H9 (cell line): Measurements from ENCODE around the gene FBN3. TPM values are rescaled to one million over a fixed set of nuclear protein-coding genes. Genes with fewer than 3 reads are reported as not detected.

ENCODE experiments used
- DNase-seq: peaks from one replicate; pipeline ENCODE4 v3.0.0-alpha.2; 2017
- H2AFZ ChIP-seq: one replicate; pipeline ENCODE4 v1.6.1; 2013; ENCODE audit warnings: mild to moderate bottlenecking, low read length, control low read depth, moderate library complexity
- H2AK5ac ChIP-seq: 2 replicates; pipeline ENCODE4 v1.6.1; 2013; ENCODE audit warnings: low read length, control low read depth, mixed read lengths; ENCODE audit not compliant: insufficient read length
- H2BK120ac ChIP-seq: one replicate; pipeline ENCODE4 v1.6.1; 2013; ENCODE audit warnings: low read depth, mild to moderate bottlenecking, low read length, control low read depth, inconsistent platforms; ENCODE audit not compliant: poor library complexity, severe bottlenecking
- H2BK12ac ChIP-seq: 2 replicates; pipeline ENCODE4 v1.6.1; 2013; ENCODE audit warnings: low read length, control low read depth, mixed read lengths, low read depth; ENCODE audit not compliant: insufficient read length
- H2BK15ac ChIP-seq: 2 replicates; pipeline ENCODE4 v1.6.1; 2013; ENCODE audit warnings: low read depth, low read length, control low read depth
- H2BK20ac ChIP-seq: one replicate; pipeline ENCODE4 v1.6.1; 2013; ENCODE audit warnings: low read depth, mild to moderate bottlenecking, low read length, control low read depth, inconsistent platforms; ENCODE audit not compliant: poor library complexity, severe bottlenecking
- H2BK5ac ChIP-seq: 2 replicates; pipeline ENCODE4 v1.6.1; 2013; ENCODE audit warnings: low read length, control low read depth, mixed read lengths; ENCODE audit not compliant: insufficient read length
- H3K14ac ChIP-seq: 2 replicates; pipeline ENCODE4 v1.6.1; 2013; ENCODE audit warnings: low read length, control low read depth; ENCODE audit not compliant: insufficient read depth
- H3K18ac ChIP-seq: 2 replicates; pipeline ENCODE4 v1.6.1; 2013; ENCODE audit warnings: low read depth, mild to moderate bottlenecking, mixed read lengths, low read length, control low read depth; ENCODE audit not compliant: insufficient read length
- H3K23ac ChIP-seq: 2 replicates; pipeline ENCODE4 v1.6.1; 2013; ENCODE audit warnings: low read length, control low read depth, mixed read lengths, low read depth; ENCODE audit not compliant: insufficient read length
- H3K23me2 ChIP-seq: 2 replicates; pipeline ENCODE4 v1.6.1; 2013; ENCODE audit warnings: low read depth, mild to moderate bottlenecking, mixed read lengths, low read length, control low read depth; ENCODE audit not compliant: insufficient read length, poor library complexity, severe bottlenecking
- H3K27ac ChIP-seq: 2 replicates; pipeline ENCODE4 v1.5.1; 2013; ENCODE audit warnings: low read length, control low read depth, mixed read lengths, low read depth; ENCODE audit not compliant: insufficient read length
- H3K27me3 ChIP-seq: 2 replicates; pipeline ENCODE4 v1.6.1; 2013; ENCODE audit warnings: low read length, control low read depth, inconsistent platforms; ENCODE audit not compliant: insufficient read depth
- H3K4ac ChIP-seq: 2 replicates; pipeline ENCODE4 v1.6.1; 2013; ENCODE audit warnings: low read depth, mild to moderate bottlenecking, control low read depth, inconsistent platforms, low read length, moderate library complexity
- H3K4me1 ChIP-seq: 2 replicates; pipeline ENCODE4 v1.6.1; 2013; ENCODE audit warnings: low read length, control low read depth, inconsistent platforms; ENCODE audit not compliant: insufficient read depth
- H3K4me2 ChIP-seq: 2 replicates; pipeline ENCODE4 v1.6.1; 2013; ENCODE audit warnings: low read length, control low read depth, mixed read lengths; ENCODE audit not compliant: insufficient read length, insufficient read depth
- H3K56ac ChIP-seq: 2 replicates; pipeline ENCODE4 v1.6.1; 2013; ENCODE audit warnings: low read depth, mild to moderate bottlenecking, mixed read lengths, low read length, control low read depth; ENCODE audit not compliant: insufficient read length
- H3K79me1 ChIP-seq: 2 replicates; pipeline ENCODE4 v1.6.1; 2013; ENCODE audit warnings: low read depth, mild to moderate bottlenecking, moderate library complexity, low read length, control low read depth, inconsistent platforms; ENCODE audit not compliant: insufficient read depth, poor library complexity, severe bottlenecking
- H3K79me2 ChIP-seq: 2 replicates; pipeline ENCODE4 v1.6.1; 2013; ENCODE audit warnings: low read length, control low read depth, inconsistent platforms; ENCODE audit not compliant: insufficient read depth
- H3K9ac ChIP-seq: 2 replicates; pipeline ENCODE4 v1.6.1; 2013; ENCODE audit warnings: low read length, control low read depth, mixed read lengths; ENCODE audit not compliant: insufficient read length; ENCODE audit errors: extremely low read depth
- H3K9me3 ChIP-seq: one replicate; pipeline ENCODE4 v1.6.1; 2013; ENCODE audit warnings: low read depth, low read length, inconsistent platforms; ENCODE audit not compliant: control insufficient read depth
- H3T11ph ChIP-seq: one replicate; pipeline ENCODE4 v1.6.1; 2013; ENCODE audit warnings: mild to moderate bottlenecking, low read length, control low read depth, inconsistent platforms
- H4K20me1 ChIP-seq: one replicate; pipeline ENCODE4 v1.6.1; 2013; ENCODE audit not compliant: control insufficient read depth, insufficient read length, insufficient read depth
- H4K5ac ChIP-seq: 2 replicates; pipeline ENCODE4 v1.6.1; 2013; ENCODE audit warnings: low read depth, mild to moderate bottlenecking, mixed read lengths, low read length, control low read depth; ENCODE audit not compliant: insufficient read length
- H4K8ac ChIP-seq: replicated peaks from 2 replicates; pipeline ENCODE4 v1.6.1; 2013; ENCODE audit warnings: low read length, control low read depth, mixed read lengths, low read depth; ENCODE audit not compliant: insufficient read length
- H4K91ac ChIP-seq: 2 replicates; pipeline ENCODE4 v1.6.1; 2013; ENCODE audit warnings: low read depth, mild to moderate bottlenecking, moderate library complexity, mixed read lengths, low read length, control low read depth; ENCODE audit not compliant: insufficient read length
- H3K27ac Mint-ChIP-seq, 3 experiments: 2 replicates in 2 of 3; 3 replicates in 1 of 3; pipeline ENCODE4 v1.8.0; 2020 to 2021; ENCODE audit warnings: mixed read lengths in 3 of 3, mild to moderate bottlenecking in 1 of 3, moderate library complexity in 1 of 3
- H3K27me3 Mint-ChIP-seq: 2 replicates; pipeline ENCODE4 v1.8.0; 2021; ENCODE audit warnings: low read depth, mild to moderate bottlenecking, moderate library complexity, mixed read lengths
- H3K36me3 Mint-ChIP-seq, 3 experiments: 2 replicates in 2 of 3; 3 replicates in 1 of 3; pipeline ENCODE4 v1.8.0; 2020 to 2021; ENCODE audit warnings: low read depth in 3 of 3, mixed read lengths in 3 of 3; ENCODE audit not compliant: insufficient read depth in 1 of 3
- H3K4me1 Mint-ChIP-seq, 2 experiments: 2 replicates each; pipeline ENCODE4 v1.8.0; 2020; ENCODE audit warnings: mixed read lengths in 2 of 2
- H3K4me3 Mint-ChIP-seq, 2 experiments: 2 replicates in 1 of 2; 3 replicates in 1 of 2; pipeline ENCODE4 v1.8.0; 2020 to 2021; ENCODE audit warnings: mild to moderate bottlenecking in 2 of 2, mixed read lengths in 2 of 2, moderate library complexity in 1 of 2
- H3K9me3 Mint-ChIP-seq, 2 experiments: 2 replicates in 1 of 2; 3 replicates in 1 of 2; pipeline ENCODE4 v1.8.0; 2020; ENCODE audit warnings: mild to moderate bottlenecking in 2 of 2, mixed read lengths in 2 of 2, moderate library complexity in 1 of 2
- WGBS: extraction: QIAGEN DNeasy Blood & Tissue Kit; methylation state at CpG from one replicate; pipeline ENCODE4 v1.1.7; 2013; ENCODE audit warnings: missing lambda C conversion rate, low lambda C conversion rate, mixed read lengths; ENCODE audit not compliant: insufficient read length; ENCODE audit errors: extremely low coverage; 5-methylcytosine and 5-hydroxymethylcytosine counted together
- long read RNA-seq: library from polyadenylated mRNA; unstranded; transcript quantifications from one replicate; pipeline ENCODE4 v2.0.0, GENCODE V29; 2020
- total RNA-seq: library from RNA; stranded (reverse); gene quantifications from 2 replicates; pipeline ENCODE4 v1.2.1, GENCODE V29; 2021
- TF ChIP-seq, protein P1 (sequence below): fragments of 200-600 bp; sonication (generic); conservative IDR thresholded peaks from 3 replicates; pipeline ENCODE4 v1.8.0; 2021; ENCODE audit warnings: antibody characterized with exemption, mild to moderate bottlenecking

Gene FBN3
- 24.9 and 31.0 TPM in 2 replicates for total RNA-seq
- long read RNA-seq, partial matches to known transcripts = 12 of 26 reads
- long read RNA-seq, other reads (novel, unspliced or antisense) = 14 of 26 reads

DNA sequence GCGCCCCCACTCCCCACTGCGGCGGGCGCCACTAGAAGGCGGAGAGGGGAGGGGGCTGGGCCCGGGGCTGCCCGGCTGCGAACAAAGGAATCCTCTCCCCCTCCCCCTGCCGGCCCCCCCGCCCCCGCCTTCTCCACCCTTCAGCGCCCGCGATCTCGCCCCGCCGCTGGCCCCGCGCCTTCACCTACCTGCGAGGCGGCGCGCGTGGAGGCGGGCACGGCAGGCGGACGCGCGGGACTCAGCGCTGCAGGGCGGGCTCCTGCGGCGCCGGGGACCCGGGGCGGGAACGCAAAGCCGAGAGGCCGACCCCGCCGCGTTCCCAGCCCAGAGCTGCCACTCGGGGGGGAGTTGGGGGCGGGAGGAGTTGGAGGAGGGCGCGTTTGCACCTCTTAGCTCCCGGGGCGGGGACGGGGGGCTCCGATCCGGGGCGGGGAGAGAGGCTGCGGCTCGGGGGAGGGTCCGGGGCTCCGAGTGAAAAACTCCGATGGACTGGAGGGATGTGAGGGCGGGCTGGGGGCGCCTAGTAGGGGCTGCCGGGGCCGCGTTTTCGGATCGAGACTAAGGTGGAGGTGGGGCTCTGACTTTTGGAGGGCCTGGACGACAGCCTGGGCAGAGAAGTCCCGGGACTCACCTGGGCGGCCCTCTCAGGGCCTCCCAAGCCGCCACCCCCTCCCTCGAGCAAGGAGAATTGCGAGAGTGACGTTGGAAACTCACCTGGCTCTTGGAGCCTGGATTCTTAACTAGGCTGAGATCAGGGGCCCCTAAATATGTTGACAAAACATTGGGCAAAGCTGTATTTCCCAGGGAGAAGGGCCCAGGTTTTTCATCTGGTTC is at the start of gene FBN3:
Gene FBN3 (minus strand): TSS at position 332 of the 834 bp plus-strand sequence. CDS start 2,112 bp downstream, outside the sequence.
- Mint-ChIP-seq H3K4me3 (peak within 1 kb of the TSS; percentile 77 to 84), H3K27ac (peak within 1 kb of the TSS; percentile 82 to 91 (median 90); a peak in 6 of 7 replicates), H3K4me1 (peaks cover 36 to 42% of the 10 kb centered on the region in 2 experiments), H3K36me3 (peaks cover 0 to 11% (median 9%) of the 10 kb centered on the region in 3 experiments; a peak in 3 of 7 replicates), H3K9me3 (no peaks in the 10 kb centered on the region), H3K27me3 (peaks cover 3% of the 10 kb centered on the region)
- H2BK5ac ChIP-seq = no peak within 1 kb of the TSS
- H4K91ac ChIP-seq = no peak within 1 kb of the TSS
- no peak within 1 kb of the TSS for H3K18ac ChIP-seq
- no peak within 1 kb of the TSS for H3K23ac ChIP-seq
- no peak within 1 kb of the TSS for H4K5ac ChIP-seq
- H3K9me3 ChIP-seq = no peaks in the 10 kb centered on the region
- no peak within 1 kb of the TSS for H2BK15ac ChIP-seq
- H3K79me2 ChIP-seq = no peaks in the 10 kb centered on the region
- H3K4me2 ChIP-seq = peak within 1 kb of the TSS; percentile 64
- no peak within 1 kb of the TSS for H2BK120ac ChIP-seq
- no peaks in the 10 kb centered on the region for H3K4me1 ChIP-seq
- no peak within 1 kb of the TSS for H3K4ac ChIP-seq
- H4K8ac ChIP-seq = no peak within 1 kb of the TSS
- TF ChIP-seq, protein P1, sequence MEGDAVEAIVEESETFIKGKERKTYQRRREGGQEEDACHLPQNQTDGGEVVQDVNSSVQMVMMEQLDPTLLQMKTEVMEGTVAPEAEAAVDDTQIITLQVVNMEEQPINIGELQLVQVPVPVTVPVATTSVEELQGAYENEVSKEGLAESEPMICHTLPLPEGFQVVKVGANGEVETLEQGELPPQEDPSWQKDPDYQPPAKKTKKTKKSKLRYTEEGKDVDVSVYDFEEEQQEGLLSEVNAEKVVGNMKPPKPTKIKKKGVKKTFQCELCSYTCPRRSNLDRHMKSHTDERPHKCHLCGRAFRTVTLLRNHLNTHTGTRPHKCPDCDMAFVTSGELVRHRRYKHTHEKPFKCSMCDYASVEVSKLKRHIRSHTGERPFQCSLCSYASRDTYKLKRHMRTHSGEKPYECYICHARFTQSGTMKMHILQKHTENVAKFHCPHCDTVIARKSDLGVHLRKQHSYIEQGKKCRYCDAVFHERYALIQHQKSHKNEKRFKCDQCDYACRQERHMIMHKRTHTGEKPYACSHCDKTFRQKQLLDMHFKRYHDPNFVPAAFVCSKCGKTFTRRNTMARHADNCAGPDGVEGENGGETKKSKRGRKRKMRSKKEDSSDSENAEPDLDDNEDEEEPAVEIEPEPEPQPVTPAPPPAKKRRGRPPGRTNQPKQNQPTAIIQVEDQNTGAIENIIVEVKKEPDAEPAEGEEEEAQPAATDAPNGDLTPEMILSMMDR = no peak
- no peak within 1 kb of the TSS for H3K14ac ChIP-seq
- H3K23me2 ChIP-seq = peaks cover 6% of the 10 kb centered on the region
- DNase-seq = peak; percentile 70
- H4K20me1 ChIP-seq = no peaks in the 10 kb centered on the region
- no peak within 1 kb of the TSS for H3K27ac ChIP-seq
- no peak within 1 kb of the TSS for H3K56ac ChIP-seq
- no peak within 1 kb of the TSS for H2AK5ac ChIP-seq
- no peak within 1 kb of the TSS for H2BK12ac ChIP-seq
- WGBS = no CpG with 5 or more reads among the region's 72 CpGs
- no peak within 1 kb of the TSS for H3K9ac ChIP-seq
- no peaks in the 10 kb centered on the region for H3K27me3 ChIP-seq
- H3T11ph ChIP-seq = no peak within 1 kb of the TSS
- H3K79me1 ChIP-seq = no peaks in the 10 kb centered on the region
- H2AFZ ChIP-seq = no peak within 1 kb of the TSS
- H2BK20ac ChIP-seq = no peak within 1 kb of the TSS
